Loucy (cell line): ENCODE measurements around the gene CTNNBL1.

Experiments used
- H2AFZ ChIP-seq: fragments of 200-600 bp; sonication (generic); 2 replicates; pipeline ENCODE4 v1.6.0; 2016; ENCODE audit warnings: antibody characterized with exemption, mild to moderate bottlenecking, low read length, moderate library complexity
- H3F3A ChIP-seq: fragments of 200-600 bp; 2 replicates; pipeline ENCODE4 v1.6.0; 2016; ENCODE audit warnings: antibody characterized with exemption, low read depth, mild to moderate bottlenecking
- H3K27me3 ChIP-seq: fragments of 200-600 bp; sonication (generic); 2 replicates; pipeline ENCODE4 v1.6.1; 2014; ENCODE audit warnings: low read length, mild to moderate bottlenecking; ENCODE audit not compliant: insufficient read depth, poor library complexity, severe bottlenecking
- H3K36me3 ChIP-seq: fragments of 200-600 bp; sonication (generic); 2 replicates; pipeline ENCODE4 v1.6.1; 2016; ENCODE audit warnings: low read length; ENCODE audit not compliant: insufficient read depth
- H3K4me1 ChIP-seq: fragments of 200-600 bp; sonication (generic); 2 replicates; pipeline ENCODE4 v1.5.1; 2014; ENCODE audit warnings: low read length, mild to moderate bottlenecking; ENCODE audit not compliant: insufficient read depth, poor library complexity, severe bottlenecking
- H3K4me2 ChIP-seq: fragments of 200-600 bp; sonication (generic); 2 replicates; pipeline ENCODE4 v1.6.0; 2014; ENCODE audit warnings: antibody characterized with exemption, low read length, low read depth, mild to moderate bottlenecking; ENCODE audit not compliant: poor library complexity, severe bottlenecking
- H3K4me3 ChIP-seq: fragments of 200-600 bp; sonication (generic); 2 replicates; pipeline ENCODE4 v1.5.1; 2014; ENCODE audit warnings: low read length, mild to moderate bottlenecking, mixed read lengths; ENCODE audit not compliant: poor library complexity, severe bottlenecking
- H3K79me2 ChIP-seq: fragments of 200-600 bp; sonication (generic); 2 replicates; pipeline ENCODE4 v1.6.1; 2014; ENCODE audit warnings: low read length; ENCODE audit not compliant: insufficient read depth
- H3K9ac ChIP-seq: fragments of 200-600 bp; sonication (generic); 2 replicates; pipeline ENCODE4 v1.6.0; 2014; ENCODE audit warnings: mild to moderate bottlenecking, low read depth, low read length, moderate library complexity; ENCODE audit not compliant: poor library complexity, severe bottlenecking
- H3K9me2 ChIP-seq: fragments of 200-600 bp; sonication (generic); replicated peaks from 2 replicates; pipeline ENCODE4 v1.6.1; 2016; ENCODE audit warnings: low read depth, low read length, mixed read lengths
- H3K9me3 ChIP-seq: fragments of 200-600 bp; sonication (generic); 2 replicates; pipeline ENCODE4 v1.6.1; 2014; ENCODE audit warnings: mild to moderate bottlenecking, antibody characterized with exemption, low read length, low read depth; ENCODE audit not compliant: insufficient read depth
- H4K20me1 ChIP-seq: fragments of 200-600 bp; sonication (generic); 2 replicates; pipeline ENCODE4 v1.6.0; 2014; ENCODE audit warnings: antibody characterized with exemption, low read length, mild to moderate bottlenecking; ENCODE audit not compliant: insufficient read depth, poor library complexity, severe bottlenecking
- CTCF ChIP-seq: fragments of 200-600 bp; sonication (generic); conservative IDR thresholded peaks from 2 replicates; pipeline ENCODE4 v1.5.1; 2014; ENCODE audit warnings: mild to moderate bottlenecking, antibody characterized with exemption, low read length
- EZH2phosphoT487 ChIP-seq: fragments of 200-600 bp; IDR thresholded peaks from 2 replicates; pipeline ENCODE4 v1.6.1; 2018; ENCODE audit warnings: antibody characterized with exemption, mild to moderate bottlenecking, moderate library complexity, borderline replicate concordance

CTNNBL1 gene

GRCh38 chr20:37902504-37903313 lies 208.9 kb downstream of the CTNNBL1 start, which contains the start of gene VSTM2L:
Gene VSTM2L, plus strand, starts transcription at chr20:37903127. Its CDS starts 224 bp downstream, at chr20:37903351.
- H3K4me1 ChIP-seq: no peaks in the 10 kb centered on the region
- no peak within 1 kb of the TSS for H3K9ac ChIP-seq

DNA sequence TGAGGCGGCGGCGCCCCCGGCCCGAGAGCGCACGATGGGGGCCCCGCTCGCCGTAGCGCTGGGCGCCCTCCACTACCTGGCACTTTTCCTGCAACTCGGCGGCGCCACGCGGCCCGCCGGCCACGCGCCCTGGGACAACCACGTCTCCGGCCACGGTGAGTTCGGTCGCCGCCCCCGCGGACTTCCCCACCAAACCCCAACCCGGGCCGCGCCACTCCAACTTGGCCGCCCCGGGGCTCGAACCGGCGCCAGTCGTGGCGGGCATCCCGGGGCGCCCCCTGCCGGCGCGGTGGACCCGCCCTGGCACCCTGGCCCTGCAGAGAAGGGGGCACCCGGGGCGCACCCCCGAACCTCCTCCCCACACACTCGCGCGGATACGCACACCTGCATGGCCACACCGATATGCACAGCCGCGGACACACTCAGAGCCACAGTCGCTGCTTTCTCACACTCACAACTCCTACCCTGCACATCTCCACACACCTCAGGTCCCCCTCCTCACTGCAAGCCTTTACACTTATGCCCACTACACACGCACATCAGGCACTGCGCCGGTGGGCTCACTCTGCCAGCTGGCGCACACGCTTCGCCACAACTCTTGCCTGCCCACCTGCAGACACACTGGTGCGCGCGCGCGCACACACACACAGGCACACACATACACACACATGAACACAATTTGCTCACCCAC lies 209.6 kb downstream of the CTNNBL1 start:
- Histone ChIP-seq H3K4me1 (no peaks in the 10 kb centered on the region), H3K9me3 (no peaks in the 10 kb centered on the region), H3K36me3 (no peaks in the 10 kb centered on the region), H3K9me2 (no peaks in the 10 kb centered on the region), H3K4me3 (no peak overlapping the region), H3K79me2 (no peaks in the 10 kb centered on the region), H4K20me1 (no peaks in the 10 kb centered on the region), H3K27me3 (no peaks in the 10 kb centered on the region), H2AFZ (no peak overlapping the region), H3K9ac (no peak overlapping the region), H3F3A (no peaks in the 10 kb centered on the region), H3K4me2 (no peak overlapping the region)
- TF ChIP-seq EZH2phosphoT487 (no peak), CTCF (no peak)

More at GRCh38 chr20:37902504-37903313, 208.9 kb downstream of the CTNNBL1 start, which contains the start of gene VSTM2L:
- TF ChIP-seq CTCF (no peak), EZH2phosphoT487 (no peak)
- H3K4me3 ChIP-seq: no peak within 1 kb of the TSS
- no peaks in the 10 kb centered on the region for H4K20me1 ChIP-seq
- H3K36me3 ChIP-seq: no peaks in the 10 kb centered on the region
- H3K79me2 ChIP-seq: no peaks in the 10 kb centered on the region
- H3K27me3 ChIP-seq: no peaks in the 10 kb centered on the region
- no peaks in the 10 kb centered on the region for H3K9me3 ChIP-seq
- H3F3A ChIP-seq: no peaks in the 10 kb centered on the region
- no peaks in the 10 kb centered on the region for H3K9me2 ChIP-seq
- H2AFZ ChIP-seq: no peak within 1 kb of the TSS
- H3K4me2 ChIP-seq: no peak within 1 kb of the TSS

DNA sequence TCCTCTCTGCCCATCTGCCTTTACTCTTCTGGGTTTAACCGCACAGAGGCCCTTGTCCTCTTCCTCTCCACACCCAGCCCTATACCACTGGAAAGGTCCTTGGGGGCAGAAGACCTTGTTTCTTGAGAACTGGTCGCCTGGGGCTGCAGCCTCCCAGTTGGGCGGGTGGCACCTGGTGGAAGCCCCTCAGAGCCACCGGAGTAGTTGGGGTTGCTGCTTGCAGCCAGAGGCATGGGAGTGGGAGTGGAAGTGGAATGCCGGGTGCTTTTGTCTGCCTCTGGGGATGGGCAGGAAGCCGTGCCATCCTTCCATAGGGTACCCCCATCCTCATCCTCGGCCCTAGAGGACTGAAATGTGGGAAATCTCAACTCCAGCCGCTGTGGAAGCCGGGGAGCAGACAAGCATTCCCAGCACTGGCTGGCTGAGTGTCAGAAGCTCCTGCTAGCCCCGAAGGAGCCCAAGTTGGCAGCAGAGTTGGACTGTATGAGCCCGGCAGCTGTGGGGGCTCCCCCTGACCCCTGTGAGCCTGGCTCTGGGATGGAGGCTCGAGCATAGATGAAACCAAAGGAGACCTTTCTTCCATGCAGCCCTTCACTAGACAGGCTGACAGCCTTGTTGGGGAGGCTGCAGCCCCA lies 210.3 kb downstream of the CTNNBL1 start:
- Histone ChIP-seq H3K9ac (no peak overlapping the region), H2AFZ (no peak overlapping the region), H3K9me3 (no peaks in the 10 kb centered on the region), H3K4me1 (no peaks in the 10 kb centered on the region), H3K4me3 (no peak overlapping the region), H3K9me2 (no peaks in the 10 kb centered on the region), H3K79me2 (no peaks in the 10 kb centered on the region), H3K27me3 (no peaks in the 10 kb centered on the region), H3K36me3 (no peaks in the 10 kb centered on the region), H4K20me1 (no peaks in the 10 kb centered on the region), H3K4me2 (no peak overlapping the region), H3F3A (no peaks in the 10 kb centered on the region)
- TF ChIP-seq EZH2phosphoT487 (no peak), CTCF (no peak)
